GM19025 (cell line): ENCODE results near the gene MYO10.
"Not testable (repeated sequence)": the region's sequence is repeated elsewhere in the genome, so short reads cannot be mapped to it uniquely, and the experiment has no call there.

Experiments used
- ATAC-seq: cut with Tn5 transposase; IDR thresholded peaks from one replicate; pipeline ENCODE4 v1.9.1; 2021; ENCODE audit warnings: mild to moderate bottlenecking, low read depth, moderate library complexity; ENCODE audit not compliant: unreplicated experiment

The MYO10 gene

DNA sequence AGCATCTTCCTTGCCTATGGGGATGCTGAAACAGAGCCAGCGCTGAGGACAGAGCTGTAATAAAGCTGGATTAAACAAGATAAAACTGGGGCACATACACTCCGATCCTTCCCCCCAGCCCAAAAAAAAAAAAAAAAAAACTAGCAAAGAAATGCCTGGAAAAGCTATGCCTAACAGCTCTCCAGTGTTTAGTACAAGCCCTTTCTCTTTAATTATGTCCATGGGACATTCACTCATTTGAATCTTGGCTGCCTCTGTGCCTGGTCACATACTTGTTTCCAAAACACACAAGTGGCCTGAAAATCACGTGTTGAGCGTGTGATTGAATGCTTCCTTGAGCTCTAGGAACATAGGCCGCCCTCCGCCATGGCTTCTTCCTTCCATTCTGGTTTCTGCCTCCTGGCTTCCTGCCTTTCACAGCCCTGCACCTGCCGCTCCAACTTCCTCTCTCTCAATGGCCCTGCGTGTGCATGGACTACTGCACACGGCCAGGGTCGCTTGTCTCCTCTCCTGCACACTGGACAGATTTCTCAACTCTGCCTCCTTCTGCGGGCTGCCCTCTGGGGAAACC, 208.2 kb downstream of the MYO10 start:
- ATAC-seq = no peak

DNA sequence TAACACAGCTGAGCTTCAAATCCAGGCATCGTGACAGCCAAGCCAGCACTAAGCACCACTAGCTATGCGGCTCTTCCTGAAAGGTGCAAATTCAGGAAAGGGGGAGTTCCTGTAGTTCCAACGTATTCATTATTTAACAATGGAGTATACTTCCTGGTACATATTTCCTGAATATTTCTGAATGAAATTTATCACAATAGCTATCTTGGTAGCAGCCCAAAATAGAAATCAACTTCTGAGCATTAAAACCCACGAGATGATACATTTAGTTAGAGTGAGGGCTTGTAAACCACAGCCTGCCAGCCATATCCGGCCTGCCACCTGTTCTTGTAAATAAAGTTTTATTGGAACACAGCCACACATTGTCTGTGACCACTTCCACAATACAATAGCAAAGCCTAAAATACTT, 209.5 kb downstream of the MYO10 start:
- no peak for ATAC-seq

DNA sequence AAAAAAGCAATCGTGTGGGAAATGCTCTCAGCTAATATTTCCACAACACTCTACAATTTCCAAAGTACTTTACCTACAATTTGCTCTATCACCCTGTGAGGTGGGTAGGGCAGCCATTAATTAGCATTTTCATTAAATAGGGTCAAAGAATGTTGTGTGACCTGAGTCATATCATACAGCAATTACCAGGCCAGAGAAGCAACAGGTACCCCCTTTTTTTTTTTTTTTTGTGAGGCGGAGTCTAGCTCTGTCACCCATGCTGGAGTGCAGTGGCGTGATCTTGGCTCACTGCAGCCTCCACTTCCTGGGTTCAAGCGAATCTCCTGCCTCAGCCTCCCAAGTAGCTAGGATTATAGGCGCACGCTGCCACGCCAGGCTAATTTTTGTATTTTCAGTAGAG, 210.5 kb downstream of the MYO10 start:
- no peak for ATAC-seq

DNA sequence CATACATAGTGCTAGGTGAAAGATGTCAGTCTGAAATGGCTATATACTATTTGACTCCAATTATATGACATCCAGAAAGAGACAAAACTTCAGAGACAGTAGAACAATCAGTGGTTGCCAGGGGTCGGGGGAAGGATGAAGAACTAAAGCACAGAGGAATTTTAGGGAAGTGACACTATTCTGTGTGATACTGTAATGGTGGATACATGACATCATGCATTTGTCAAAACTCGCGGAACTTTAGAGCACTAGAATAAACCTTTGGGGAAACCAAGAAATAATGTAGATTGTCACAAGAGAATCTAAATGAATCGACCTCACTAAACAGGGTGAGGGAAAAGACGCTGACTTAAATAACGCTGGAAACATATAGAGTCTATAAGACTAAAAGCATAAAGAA, 212.3 kb downstream of the MYO10 start:
- ATAC-seq = no peak

DNA sequence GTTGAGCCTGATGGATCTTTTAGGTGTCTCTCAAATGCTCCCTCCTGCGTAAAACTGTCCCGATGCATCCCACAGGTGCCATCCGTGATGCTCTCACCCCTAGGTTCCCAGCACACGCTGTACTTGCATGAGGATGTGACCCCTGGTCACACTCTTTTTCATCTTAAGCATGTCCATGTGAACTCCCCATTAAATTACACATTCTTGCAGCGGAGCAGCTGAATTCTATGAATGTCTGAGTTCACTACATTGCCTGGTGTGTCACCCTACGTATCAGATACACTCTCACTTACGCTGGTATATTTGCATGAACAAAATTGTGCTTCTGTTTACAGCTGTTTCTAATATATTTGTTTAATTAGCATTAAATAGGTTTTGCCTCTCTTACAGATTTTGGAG, 214.0 kb downstream of the MYO10 start:
- no peak for ATAC-seq

DNA sequence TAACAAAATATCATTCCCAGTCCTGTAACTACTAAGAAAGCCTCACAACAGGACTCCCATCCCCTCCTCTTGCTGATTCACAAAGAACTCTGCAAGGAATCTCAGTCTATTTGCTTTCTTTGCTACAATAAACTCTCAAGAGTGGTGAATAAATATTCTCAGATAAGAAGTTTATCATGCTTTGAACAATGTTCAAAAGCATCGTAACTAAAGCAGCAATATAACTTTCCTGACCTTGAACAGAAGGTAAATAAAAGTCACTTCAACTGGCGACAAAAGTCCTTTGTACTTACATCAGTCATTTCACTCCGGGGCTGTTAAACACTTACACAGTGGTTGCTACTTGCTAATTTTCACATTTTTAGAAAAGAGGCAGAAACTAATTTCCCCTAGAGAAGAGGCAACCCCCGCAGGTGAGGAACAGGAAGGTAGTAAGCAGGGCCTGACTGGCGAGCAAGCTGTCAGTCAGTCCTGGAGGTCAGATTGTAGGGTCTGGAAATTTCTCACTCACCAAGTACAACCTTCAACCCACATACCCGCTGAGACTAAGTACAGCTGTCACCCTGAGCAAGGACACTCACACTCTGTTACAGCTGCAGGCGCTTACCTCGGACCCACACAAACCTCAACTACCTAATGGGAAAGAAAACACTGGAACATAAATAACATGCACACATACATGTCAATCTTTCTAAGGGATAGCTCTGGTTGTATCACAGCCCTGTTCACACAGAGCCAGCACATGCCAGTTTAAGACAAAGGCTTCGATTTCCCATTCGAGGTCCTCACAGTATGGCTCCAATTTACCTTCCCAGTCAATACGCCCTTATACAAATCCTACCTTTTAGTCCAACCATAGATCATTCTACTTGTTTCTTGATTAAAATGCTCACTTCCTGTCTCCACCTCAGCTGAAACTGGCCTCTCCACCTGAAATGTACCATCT, 214.7 kb downstream of the MYO10 start:
- ATAC-seq = no peak

DNA sequence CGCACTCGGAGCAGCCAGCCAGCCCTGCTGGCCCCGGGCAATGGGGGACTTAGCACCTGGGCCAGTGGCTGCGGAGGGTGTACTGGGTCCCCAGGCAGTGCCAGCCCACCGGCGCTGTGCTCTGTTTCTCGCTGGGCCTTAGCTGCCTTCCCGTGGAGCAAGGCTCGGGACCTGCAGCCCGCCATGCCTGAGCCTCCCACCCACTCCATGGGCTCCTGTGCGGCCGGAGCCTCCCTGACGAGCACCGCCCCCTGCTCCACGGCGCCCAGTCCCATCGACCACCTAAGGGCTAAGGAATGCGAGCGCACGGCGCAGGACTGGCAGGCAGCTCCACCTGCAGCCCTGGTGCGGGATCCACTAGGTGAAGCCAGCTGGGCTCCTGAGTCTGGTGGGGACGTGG, 218.1 kb downstream of the MYO10 start:
- not testable (repeated sequence) for ATAC-seq

DNA sequence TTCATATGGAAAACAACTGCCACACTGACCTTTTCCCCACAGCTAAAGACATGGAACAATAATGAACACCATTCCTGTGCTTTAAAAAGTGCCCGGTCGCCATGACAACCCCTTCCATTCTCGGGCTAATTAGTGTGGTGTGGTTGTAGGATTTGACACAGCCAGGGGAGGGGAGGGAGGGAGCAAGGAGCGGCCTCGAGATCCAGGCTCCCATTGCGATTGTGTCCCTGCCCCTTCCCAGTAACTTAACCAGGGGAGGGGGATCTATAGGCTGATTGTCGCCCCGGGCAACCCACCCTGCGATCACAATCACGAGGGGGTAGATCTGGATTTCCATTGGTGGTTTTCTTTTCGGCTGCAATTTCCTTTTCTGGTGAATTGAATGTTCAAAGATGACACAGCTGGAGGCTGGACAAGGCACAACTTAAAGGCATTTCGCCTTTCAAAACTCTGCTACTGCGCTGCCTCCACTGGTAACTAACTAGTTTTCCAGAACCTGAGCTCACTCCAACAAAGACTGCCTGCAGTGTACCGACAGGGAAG, 222.6 kb downstream of the MYO10 start:
- no peak for ATAC-seq

DNA sequence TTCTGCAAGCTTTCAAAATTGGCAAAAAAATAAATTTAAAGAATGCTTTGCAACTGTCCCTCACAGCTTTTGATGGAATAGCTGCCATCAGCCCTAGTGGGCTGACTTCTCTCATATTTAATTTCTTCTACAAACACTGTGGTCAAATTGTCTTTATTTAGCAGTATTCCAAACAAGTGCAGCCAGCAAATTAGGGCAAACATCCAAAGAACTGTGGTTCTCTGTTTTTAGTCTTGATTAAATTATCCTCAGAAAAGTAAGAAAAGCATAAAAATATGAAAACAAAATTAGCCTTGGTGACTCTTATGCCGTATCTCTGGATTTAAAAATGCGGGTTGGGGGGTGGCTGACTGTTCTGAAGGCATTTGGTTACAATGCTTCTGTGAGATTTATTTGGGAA, 223.5 kb downstream of the MYO10 start:
- ATAC-seq = no peak

DNA sequence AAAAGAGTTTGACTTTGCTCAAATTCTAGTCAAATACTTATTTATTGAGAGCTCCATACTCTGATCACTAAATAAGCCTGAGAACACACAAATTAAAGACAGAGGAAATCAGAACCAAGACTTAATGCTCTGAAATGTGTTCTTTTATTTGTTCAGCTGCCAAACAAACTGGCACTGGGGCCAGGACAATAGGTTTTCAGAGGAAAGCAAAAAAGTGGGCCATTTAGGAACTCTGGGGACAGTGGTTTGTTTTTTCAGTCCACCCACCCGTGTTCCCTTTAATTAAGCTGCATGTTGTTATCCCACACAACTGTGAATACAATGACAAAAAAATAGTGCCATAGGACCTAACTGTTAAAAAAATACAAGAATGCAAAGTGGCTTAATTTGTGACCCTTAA, 223.9 kb downstream of the MYO10 start:
- no peak for ATAC-seq

DNA sequence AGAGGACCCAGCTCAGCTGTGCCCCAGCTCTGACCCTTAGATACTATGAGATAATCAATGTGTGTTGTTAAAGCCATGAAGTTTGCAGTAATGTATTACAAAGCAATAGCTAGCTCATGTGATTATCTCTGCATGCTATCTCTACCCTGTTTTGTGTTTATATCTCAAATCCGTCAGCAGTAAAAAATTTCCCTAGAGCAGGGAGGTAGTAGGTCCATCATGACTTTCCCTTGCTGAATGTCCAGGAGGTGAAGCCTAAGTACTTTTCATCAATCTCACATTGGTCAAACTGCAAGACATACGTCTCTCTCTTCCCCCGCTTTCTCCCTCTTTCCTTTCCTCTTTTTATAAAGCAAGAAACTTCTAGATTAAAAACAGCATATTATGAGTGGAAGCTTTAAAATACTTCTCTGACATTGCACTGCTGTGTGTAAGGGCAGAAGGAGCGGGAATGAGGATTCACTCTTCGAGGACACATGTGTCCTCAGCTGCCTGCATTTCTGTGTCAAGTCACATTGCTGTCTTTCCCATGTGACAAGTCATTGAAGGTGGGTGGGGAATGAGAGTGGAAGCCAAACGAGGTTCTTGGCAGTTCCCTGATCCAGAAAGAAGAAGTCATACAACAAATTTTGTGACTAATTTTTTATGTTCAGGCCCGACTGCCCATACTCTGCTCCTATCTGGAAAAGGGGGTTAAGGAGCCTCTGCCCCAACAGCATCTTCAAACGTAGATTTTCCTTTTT, 226.2 kb downstream of the MYO10 start:
- ATAC-seq = no peak

DNA sequence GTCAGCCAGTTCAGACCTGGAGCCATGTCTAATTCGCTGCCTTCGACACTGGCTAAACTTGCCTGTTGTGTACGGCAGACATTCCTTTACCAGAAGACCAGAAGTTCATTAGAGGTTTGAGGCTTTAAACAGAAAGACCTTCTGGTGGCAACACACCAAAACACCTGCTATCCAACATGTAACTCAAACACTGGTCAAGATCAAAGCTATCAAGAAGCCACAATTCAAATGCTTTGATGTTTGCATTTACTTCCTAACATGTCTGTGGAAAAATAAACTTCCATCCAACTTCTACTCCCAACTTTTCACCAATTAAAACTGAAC, 228.3 kb downstream of the MYO10 start:
- ATAC-seq = no peak

DNA sequence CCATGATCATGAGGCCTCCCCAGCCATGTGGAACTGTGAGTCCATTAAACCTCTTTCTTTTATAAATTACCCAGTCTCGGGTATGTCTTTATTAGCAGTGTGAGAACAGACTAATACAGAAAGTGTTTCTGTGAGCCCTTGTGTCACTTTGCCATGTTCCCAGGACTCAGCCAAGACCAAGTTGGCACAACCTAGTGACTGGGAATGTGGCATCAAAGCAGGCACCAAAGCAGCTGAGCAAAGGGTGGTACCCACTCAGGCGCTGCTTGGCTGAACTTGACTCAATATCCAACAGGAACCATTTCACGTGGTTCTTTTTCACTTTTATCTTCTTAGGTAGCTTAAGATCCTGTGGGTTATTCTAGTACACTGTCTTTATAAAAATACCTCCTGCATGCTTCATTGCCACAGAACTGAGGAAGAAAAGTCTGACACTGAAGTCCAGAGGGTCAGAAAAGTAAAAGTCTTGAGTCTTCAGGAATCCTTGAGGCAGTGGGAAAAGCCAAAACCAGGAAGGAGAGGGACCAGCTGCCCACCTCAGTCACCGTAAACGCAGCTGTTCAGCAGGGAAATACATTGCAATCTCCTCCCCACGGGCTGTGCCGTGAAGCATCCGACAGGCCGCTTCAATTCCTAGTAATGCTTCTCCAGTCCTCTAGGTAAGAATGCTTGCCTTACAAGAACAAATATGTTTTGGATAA, 228.8 kb downstream of the MYO10 start:
- ATAC-seq = no peak

DNA sequence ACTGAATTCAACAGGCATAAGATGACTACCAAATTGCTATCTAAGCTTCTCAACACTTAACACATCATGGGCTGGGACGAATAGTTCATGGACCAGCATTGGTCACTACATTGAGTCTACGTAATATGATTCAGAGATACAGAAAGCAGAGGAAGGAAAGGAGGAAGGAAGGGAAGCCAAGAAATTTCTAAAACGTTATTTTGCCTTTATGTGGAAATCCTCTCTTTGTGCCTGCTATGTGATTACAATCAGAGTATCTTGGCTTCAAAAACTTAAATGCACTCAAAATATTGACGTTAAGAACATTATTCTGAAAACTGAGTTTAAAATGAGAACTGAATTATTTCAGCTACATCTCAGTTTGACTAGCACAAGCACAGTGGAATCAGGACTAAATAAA, 231.1 kb downstream of the MYO10 start:
- ATAC-seq = no peak

DNA sequence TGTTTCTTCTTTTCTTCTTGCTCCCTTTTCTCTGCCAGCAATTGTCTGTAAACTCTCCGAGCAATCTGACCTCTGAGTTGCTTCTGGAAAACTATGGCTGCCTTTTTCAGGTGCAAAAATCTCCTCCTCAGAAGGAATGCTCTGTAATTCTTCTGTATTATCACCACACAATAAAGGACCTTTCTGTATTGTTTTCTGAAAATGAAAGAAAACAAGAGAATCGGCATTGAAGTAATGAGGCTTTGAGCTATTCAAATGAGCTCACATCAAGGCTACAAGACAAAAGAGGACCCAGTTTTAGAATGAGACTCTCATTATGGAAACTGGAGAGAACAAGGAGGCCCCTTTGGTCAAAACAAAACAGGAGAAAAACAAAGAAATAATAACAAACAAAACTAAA, 233.1 kb downstream of the MYO10 start:
- ATAC-seq = no peak

DNA sequence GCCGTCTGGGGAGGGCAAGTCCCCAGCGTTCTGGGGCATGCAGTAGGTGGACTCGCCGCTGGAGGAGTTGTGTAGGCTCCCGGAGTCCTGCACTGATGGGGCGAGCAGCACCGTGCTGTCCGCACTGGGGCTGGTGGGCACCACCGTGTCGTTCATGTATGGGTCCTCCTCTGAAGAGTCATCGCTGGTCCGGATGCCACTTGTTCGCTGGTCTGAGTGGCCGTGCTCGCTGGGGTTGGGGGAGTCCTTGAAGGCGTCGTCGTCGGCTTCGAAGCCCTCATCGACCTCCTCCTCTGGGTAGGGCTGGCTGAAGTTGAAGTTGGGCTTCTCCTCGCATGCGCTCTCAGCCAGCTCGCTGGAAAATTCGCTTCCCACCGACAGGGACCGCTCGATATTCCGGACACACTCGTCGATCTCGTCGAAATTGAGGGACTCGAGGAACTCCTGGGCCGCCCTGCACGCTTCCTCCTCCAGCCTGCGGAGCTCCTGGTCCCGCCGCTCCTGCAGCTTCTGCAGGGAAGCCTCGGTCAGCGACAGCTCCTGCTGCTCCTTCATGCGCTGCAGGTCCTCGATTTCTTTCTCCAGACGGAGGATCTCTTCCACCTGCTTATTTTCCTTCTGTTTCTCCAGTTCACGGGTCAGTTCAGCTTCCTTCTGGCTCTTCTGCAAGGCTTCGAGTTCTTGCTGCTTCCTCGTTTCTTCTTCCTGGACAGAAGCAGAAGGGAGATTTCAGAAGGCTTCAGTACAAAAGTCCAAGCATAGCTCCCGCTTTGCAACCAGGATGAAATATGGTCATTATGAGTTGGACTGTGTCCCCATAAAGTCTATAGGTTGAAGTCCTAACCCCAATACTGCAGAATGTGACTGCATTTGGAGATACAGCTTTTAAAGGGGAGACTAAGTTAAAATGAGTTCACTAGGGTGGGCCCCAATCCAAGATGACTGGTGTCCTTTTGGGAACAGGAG, 234.7 kb downstream of the MYO10 start:
- no peak for ATAC-seq

DNA sequence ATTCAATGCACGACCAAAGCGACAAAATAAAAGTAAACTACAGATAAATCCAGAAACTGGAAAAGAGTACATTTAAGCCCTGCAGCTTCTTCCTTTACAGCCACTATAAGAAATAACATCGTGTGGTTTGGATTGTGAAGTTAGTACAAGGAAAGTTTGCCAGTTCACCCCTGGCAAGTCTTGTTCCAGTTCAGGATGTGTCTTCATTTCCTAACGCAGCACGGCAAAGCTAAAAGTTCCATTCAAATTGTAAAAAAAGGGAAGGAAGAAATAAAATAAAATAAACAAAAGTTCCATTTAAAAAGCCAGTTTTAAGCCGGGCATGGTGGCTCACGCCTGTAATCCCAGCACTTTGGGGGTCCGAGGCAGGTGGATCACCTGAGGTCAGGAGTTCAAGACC, 236.0 kb downstream of the MYO10 start:
- no peak for ATAC-seq

DNA sequence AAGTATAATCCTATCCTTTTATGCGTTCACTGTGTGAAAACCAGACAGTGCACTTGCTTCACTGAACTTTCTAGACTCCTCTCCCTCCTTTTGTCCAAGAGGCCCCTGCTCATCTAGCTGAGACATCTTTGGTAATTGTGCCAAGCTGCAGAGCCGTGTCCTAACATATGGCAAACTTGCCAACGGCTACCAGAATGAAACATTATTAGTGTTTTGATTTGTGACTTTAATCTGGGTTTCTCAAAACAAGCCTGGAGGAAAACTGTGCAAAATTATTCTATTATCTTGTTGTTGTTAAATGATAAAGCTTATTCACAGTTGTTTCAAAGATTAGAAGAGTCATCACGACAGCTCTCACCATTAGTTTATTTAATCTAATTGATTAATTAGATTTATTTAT, 240.3 kb downstream of the MYO10 start:
- no peak for ATAC-seq

DNA sequence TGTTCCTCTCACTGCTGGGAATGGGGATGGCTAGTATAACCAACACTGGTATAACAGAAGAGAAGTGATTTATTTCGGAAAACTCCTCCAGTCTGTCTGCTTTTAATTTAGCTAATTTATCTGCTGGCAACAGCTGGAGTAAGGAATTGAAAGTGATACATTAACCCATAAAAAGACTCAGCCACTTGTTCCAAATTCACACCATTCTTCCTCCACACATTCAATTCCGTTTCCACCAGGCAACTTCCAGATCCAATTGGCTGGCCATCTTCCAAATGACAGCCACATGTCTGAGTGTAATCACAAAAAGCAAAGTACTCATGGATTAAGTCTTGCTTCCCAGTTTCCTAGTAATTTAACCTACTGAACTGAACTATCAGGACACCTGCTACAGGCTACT, 242.2 kb downstream of the MYO10 start:
- no peak for ATAC-seq

DNA sequence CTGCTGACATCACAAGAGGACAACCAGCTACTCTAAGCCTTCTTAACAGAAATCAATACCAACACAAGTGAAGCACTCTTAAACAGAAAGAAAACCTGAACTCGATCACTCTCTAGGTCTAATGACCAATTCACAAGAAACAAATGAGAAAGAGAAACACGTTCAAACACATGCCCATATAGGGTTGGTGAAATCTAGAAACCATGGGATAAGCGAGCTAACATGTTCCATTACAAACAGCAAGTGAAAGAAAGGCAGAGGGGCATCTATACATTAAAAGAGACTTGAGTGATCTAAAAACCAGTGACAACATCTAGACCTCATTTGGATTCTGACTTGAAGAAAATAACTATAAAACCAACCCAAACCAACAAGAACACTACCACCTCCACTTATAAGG, 244.4 kb downstream of the MYO10 start:
- no peak for ATAC-seq
